Small intestine (tissue), 7 donors: ENCODE results near the gene TENM4. TPM values are rescaled to one million over a fixed set of nuclear protein-coding genes. Genes with fewer than 3 reads are reported as not detected.

Experiments used
- DNase-seq, 2 donors: peaks; one replicate each; pipeline versions ENCODE4 v3.0.0 to v3.0.0-alpha.2; 2013
- FAIRE-seq: peaks from 2 replicates; lab custom pipeline; 2012; peaks lifted over from hg19 to GRCh38; lab: Jason Lieb, UNC
- H3K27ac ChIP-seq, 3 donors: one replicate each; pipeline ENCODE4 v1.5.1; 2013; ENCODE audit warnings: low read length in 2 of 3, mild to moderate bottlenecking in 2 of 3, control low read depth in 1 of 3, inconsistent platforms in 1 of 3, low read depth in 1 of 3, moderate library complexity in 1 of 3
- H3K27me3 ChIP-seq, 3 donors: one replicate each; pipeline ENCODE4 v1.6.1; 2013; ENCODE audit warnings: low read length in 3 of 3, inconsistent platforms in 1 of 3; ENCODE audit not compliant: control insufficient read depth in 3 of 3, insufficient read depth in 3 of 3
- H3K36me3 ChIP-seq, 3 donors: one replicate each; pipeline ENCODE4 v1.6.1; 2013; ENCODE audit warnings: low read length in 3 of 3, inconsistent platforms in 1 of 3, low read depth in 1 of 3, mild to moderate bottlenecking in 1 of 3, moderate library complexity in 1 of 3; ENCODE audit not compliant: control insufficient read depth in 3 of 3, insufficient read depth in 2 of 3
- H3K4me1 ChIP-seq, 3 donors: one replicate each; pipeline ENCODE4 v1.6.1; 2013; ENCODE audit warnings: low read length in 2 of 3, inconsistent platforms in 1 of 3, low read depth in 1 of 3, mild to moderate bottlenecking in 1 of 3, moderate library complexity in 1 of 3; ENCODE audit not compliant: control insufficient read depth in 3 of 3, insufficient read depth in 2 of 3
- H3K4me3 ChIP-seq, 3 donors: one replicate each; pipeline ENCODE4 v1.5.1; 2013; ENCODE audit warnings: low read length in 3 of 3, control low read depth in 1 of 3, inconsistent platforms in 1 of 3, low read depth in 1 of 3, mild to moderate bottlenecking in 1 of 3, moderate library complexity in 1 of 3
- H3K9me3 ChIP-seq, 2 donors: one replicate each; pipeline ENCODE4 v1.6.1; 2013; ENCODE audit warnings: low read depth in 1 of 2, low read length in 1 of 2; ENCODE audit not compliant: control insufficient read depth in 2 of 2, insufficient read depth in 1 of 2
- WGBS, 3 donors: extraction: QIAGEN DNeasy Blood & Tissue Kit; methylation state at CpG; one replicate each; pipeline ENCODE4 v1.1.7; 2013; 5-methylcytosine and 5-hydroxymethylcytosine counted together
- polyA plus RNA-seq, 4 donors: library from polyadenylated mRNA; stranded (reverse) in 3 of 4; unstranded in 1 of 4; fragments of 200-250 nt in 3 of 4; fragments of 120-200 nt in 1 of 4; gene quantifications; one replicate each; pipeline versions ENCODE4 v1.2.1 to v1.2.3, GENCODE V29; 2013
- donor health status: healthy with polysubstance abuse.
- donor health status: control.
- donor health status: control.
- donor health status: Bipolar disorder and iron deficiency.
- donor health status: healthy.

Gene TENM4
- polyA plus RNA-seq, 4 donors: under 0.01 to 0.96 (median 0.31) TPM; not detected in 1

- no peak overlapping the region for H3K4me3 ChIP-seq
- no peaks in the 10 kb centered on the region for H3K36me3 ChIP-seq
- DNase-seq (no peak), FAIRE-seq (no peak)
- no peaks in the 10 kb centered on the region for H3K4me1 ChIP-seq
- H3K9me3 ChIP-seq: no peaks in the 10 kb centered on the region
- 83 to 93% (median 91%) methylated on average over 2 of the region's 2 CpGs for WGBS, 3 donors
- H3K27me3 ChIP-seq: peaks cover 0 to 2% (median 0%) of the 10 kb centered on the region in 3 donors
- no peak overlapping the region for H3K27ac ChIP-seq
These were observed 52.6 kb downstream of the TENM4 start for GRCh38 chr11:79388201-79388600.

GRCh38 chr11:79383874-79384273 is 57.0 kb downstream of the TENM4 start:
- Histone ChIP-seq H3K9me3 (no peaks in the 10 kb centered on the region), H3K36me3 (no peaks in the 10 kb centered on the region), H3K27ac (no peak overlapping the region), H3K27me3 (peaks cover 0 to 2% (median 0%) of the 10 kb centered on the region in 3 donors), H3K4me3 (no peak overlapping the region), H3K4me1 (no peaks in the 10 kb centered on the region)
- FAIRE-seq (no peak), DNase-seq (no peak)
- 67 to 87% (median 76%) methylated on average over 3 of the region's 3 CpGs for WGBS, 3 donors

- no peak for FAIRE-seq
- DNase-seq: no peak
- WGBS, 3 donors: 65 to 74% (median 67%) methylated on average over 6 of the region's 6 CpGs
These were observed 58.4 kb downstream of the TENM4 start for GRCh38 chr11:79382301-79383050.

GRCh38 chr11:79381036-79381435 is 59.8 kb downstream of the TENM4 start:
- Histone ChIP-seq H3K27me3 (peaks cover 0 to 10% (median 3%) of the 10 kb centered on the region in 3 donors), H3K27ac (no peak overlapping the region), H3K36me3 (no peaks in the 10 kb centered on the region), H3K4me1 (no peaks in the 10 kb centered on the region), H3K4me3 (no peak overlapping the region), H3K9me3 (peaks cover 0 to 7% of the 10 kb centered on the region in 2 donors)
- 38 to 56% (median 53%) methylated on average over 3 of the region's 3 CpGs for WGBS, 3 donors
- no peak for DNase-seq
- no peak for FAIRE-seq

More at GRCh38 chr11:79382301-79383050, 58.4 kb downstream of the TENM4 start:
- no peak overlapping the region for H3K4me3 ChIP-seq
- H3K27ac ChIP-seq: no peak overlapping the region
- H3K9me3 ChIP-seq: no peaks in the 10 kb centered on the region
- no peaks in the 10 kb centered on the region for H3K4me1 ChIP-seq
- peaks cover 0 to 3% (median 2%) of the 10 kb centered on the region in 3 donors for H3K27me3 ChIP-seq
- no peaks in the 10 kb centered on the region for H3K36me3 ChIP-seq

- WGBS, 3 donors: 77 to 84% (median 82%) methylated on average over 2 of the region's 2 CpGs
- no peak for DNase-seq
- H3K4me1 ChIP-seq: no peaks in the 10 kb centered on the region
- H3K36me3 ChIP-seq: no peaks in the 10 kb centered on the region
- H3K9me3 ChIP-seq: peaks cover 0 to 7% of the 10 kb centered on the region in 2 donors
- H3K4me3 ChIP-seq: no peak overlapping the region
- H3K27me3 ChIP-seq: peaks cover 0 to 14% (median 3%) of the 10 kb centered on the region in 3 donors
- no peak for FAIRE-seq
- H3K27ac ChIP-seq: no peak overlapping the region
These were observed 63.4 kb downstream of the TENM4 start for GRCh38 chr11:79377406-79377805.

GRCh38 chr11:79375818-79376550 is 64.8 kb downstream of the TENM4 start:
- Histone ChIP-seq H3K4me3 (no peak overlapping the region), H3K27me3 (peaks cover 0 to 19% (median 3%) of the 10 kb centered on the region in 3 donors), H3K36me3 (no peaks in the 10 kb centered on the region), H3K9me3 (peaks cover 0 to 7% of the 10 kb centered on the region in 2 donors), H3K27ac (no peak overlapping the region), H3K4me1 (no peaks in the 10 kb centered on the region)
- WGBS, 3 donors: 72 to 75% (median 75%) methylated on average over 3 of the region's 3 CpGs
- DNase-seq: no peak
- no peak for FAIRE-seq

GRCh38 chr11:79374727-79375126 is 66.1 kb downstream of the TENM4 start:
- H3K36me3 ChIP-seq: no peaks in the 10 kb centered on the region
- FAIRE-seq: no peak
- H3K4me3 ChIP-seq: no peak overlapping the region
- peaks cover 0 to 7% of the 10 kb centered on the region in 2 donors for H3K9me3 ChIP-seq
- WGBS, 3 donors: 57 to 77% (median 65%) methylated on average over 7 of the region's 7 CpGs
- no peak overlapping the region for H3K27ac ChIP-seq
- no peaks in the 10 kb centered on the region for H3K4me1 ChIP-seq
- DNase-seq: no peak
- H3K27me3 ChIP-seq: peaks cover 0 to 19% (median 3%) of the 10 kb centered on the region in 3 donors

- peaks cover 0 to 2% of the 10 kb centered on the region in 2 donors for H3K9me3 ChIP-seq
- H3K27me3 ChIP-seq: peaks cover 0 to 15% (median 0%) of the 10 kb centered on the region in 3 donors
- no peak overlapping the region for H3K4me3 ChIP-seq
- 23 to 26% (median 25%) methylated on average over 2 of the region's 2 CpGs for WGBS, 3 donors
- no peak for DNase-seq
- no peak for FAIRE-seq
- H3K36me3 ChIP-seq: no peaks in the 10 kb centered on the region
- no peak overlapping the region for H3K27ac ChIP-seq
- H3K4me1 ChIP-seq: no peaks in the 10 kb centered on the region
These were observed 69.1 kb downstream of the TENM4 start for GRCh38 chr11:79371724-79372123.
